ENCODE measurements around the gene HPCAL1. TPM values are rescaled to one million over a fixed set of nuclear protein-coding genes. Genes with fewer than 3 reads are reported as not detected.

HPCAL1 gene
- total RNA-seq, 2 donors from 2014 or later = 41.0 to 66.3 TPM

DNA sequence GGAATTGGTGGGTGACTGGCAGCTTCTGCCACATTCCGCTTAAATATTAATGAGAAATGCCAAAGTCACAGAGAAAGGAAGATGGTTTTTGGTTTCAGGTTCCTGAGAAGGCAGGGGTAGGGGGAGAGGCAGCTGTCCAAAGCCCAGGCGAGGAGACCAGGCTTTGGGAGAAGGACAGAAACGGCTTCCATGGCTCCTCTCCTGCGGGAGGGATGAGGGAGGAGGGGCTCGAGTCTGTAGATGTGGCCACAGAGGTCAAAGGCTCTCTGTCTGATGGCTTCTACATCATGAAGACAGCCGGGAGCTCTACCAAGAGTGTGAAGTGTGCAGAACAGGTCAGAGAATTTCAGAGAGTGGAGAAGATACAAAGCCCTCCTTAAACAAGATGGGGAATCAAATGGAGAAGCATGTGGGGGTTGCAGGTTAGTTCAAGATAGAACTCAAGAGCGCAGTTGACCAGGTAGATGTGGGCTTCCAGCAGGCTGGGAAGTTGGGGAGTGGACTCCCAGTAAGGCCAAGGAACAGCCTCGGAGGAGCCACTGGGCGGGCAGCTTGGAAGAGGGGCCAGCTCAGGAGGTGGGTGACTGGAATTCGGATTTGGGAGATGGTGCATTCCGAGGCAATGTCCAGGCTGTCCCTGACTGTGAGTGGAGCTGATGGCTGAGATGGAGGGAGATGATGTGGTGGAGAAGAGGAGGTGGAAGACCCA is 23.8 kb upstream of the HPCAL1 start:
- Histone ChIP-seq H3K4me3 (no peak overlapping the region), H3K4me1 (peaks cover 20% of the 10 kb centered on the region), H3K9me3 (no peaks in the 10 kb centered on the region), H3K27me3 (no peaks in the 10 kb centered on the region), H3K36me3 (replicated peaks in 1 of 2; ENCODE audit: insufficient read depth in 1 of 2, low read depth in 2 of 2) (no peaks in the 10 kb centered on the region), H3K27ac (peak overlapping the region in 3 of 4 donors; percentile 10 to 70 (median 66))
- DNase-seq (no peak), ATAC-seq (no peak)
- intact Hi-C loops (cut with DNase I) = no loop called here
- TF ChIP-seq, protein P1, sequence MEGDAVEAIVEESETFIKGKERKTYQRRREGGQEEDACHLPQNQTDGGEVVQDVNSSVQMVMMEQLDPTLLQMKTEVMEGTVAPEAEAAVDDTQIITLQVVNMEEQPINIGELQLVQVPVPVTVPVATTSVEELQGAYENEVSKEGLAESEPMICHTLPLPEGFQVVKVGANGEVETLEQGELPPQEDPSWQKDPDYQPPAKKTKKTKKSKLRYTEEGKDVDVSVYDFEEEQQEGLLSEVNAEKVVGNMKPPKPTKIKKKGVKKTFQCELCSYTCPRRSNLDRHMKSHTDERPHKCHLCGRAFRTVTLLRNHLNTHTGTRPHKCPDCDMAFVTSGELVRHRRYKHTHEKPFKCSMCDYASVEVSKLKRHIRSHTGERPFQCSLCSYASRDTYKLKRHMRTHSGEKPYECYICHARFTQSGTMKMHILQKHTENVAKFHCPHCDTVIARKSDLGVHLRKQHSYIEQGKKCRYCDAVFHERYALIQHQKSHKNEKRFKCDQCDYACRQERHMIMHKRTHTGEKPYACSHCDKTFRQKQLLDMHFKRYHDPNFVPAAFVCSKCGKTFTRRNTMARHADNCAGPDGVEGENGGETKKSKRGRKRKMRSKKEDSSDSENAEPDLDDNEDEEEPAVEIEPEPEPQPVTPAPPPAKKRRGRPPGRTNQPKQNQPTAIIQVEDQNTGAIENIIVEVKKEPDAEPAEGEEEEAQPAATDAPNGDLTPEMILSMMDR (IDR thresholded peaks at IDR 0.05) = no peak
- TF ChIP-seq POLR2A (IDR thresholded peaks at IDR 0.05) = no peak
- 62 to 74% methylated on average over 11 of the region's 11 CpGs for WGBS, 2 donors

- ATAC-seq = no peak
- TF ChIP-seq POLR2A (IDR thresholded peaks at IDR 0.05) = no peak
- TF ChIP-seq, protein P1 (IDR thresholded peaks at IDR 0.05) = no peak
- Histone ChIP-seq H3K9me3 (no peaks in the 10 kb centered on the region), H3K27me3 (no peaks in the 10 kb centered on the region), H3K4me1 (peaks cover 20% of the 10 kb centered on the region), H3K27ac (peak overlapping the region in 1 of 4 donors; percentile 70), H3K36me3 (replicated peaks in 1 of 2; ENCODE audit: insufficient read depth in 1 of 2, low read depth in 2 of 2) (no peaks in the 10 kb centered on the region), H3K4me3 (no peak overlapping the region)
- WGBS, 2 donors = 78 to 80% methylated on average over 10 to 11 of the region's 11 CpGs
- intact Hi-C loops (cut with DNase I) = no loop called here
- DNase-seq = no peak
Observed at GRCh38 chr2:10279472-10279870, 23.2 kb upstream of the HPCAL1 start.

DNA sequence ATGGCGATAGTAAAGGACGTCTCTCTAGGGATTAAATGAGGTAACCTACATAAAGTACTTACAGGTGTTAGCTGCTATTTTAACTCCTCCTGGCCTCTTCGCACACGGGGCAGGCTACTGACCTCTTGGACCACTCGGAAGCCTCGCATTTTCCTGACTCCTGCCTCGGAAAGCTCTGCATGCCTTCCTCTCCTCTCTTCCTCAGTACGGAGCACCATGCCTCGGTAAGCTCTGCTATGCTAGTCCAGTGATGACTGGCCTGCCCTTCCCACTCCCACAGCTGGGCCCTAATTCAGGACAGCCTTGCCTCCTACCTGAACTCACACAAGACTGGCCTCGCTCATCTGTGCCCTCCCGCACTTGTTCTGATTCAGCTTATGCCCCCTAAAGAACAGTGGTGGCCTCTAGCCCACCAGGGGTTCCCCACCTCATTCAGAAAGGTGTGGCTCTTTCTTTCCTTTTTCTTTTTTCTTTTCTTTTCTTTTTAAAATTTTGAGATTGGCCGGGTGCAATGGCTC is 22.7 kb upstream of the HPCAL1 start:
- H3K27ac ChIP-seq = no peak overlapping the region
- intact Hi-C loops (cut with DNase I) = no loop called here
- WGBS, 2 donors = 74 to 76% methylated on average over 12 of the region's 12 CpGs
- H3K4me3 ChIP-seq = no peak overlapping the region
- peaks cover 23% of the 10 kb centered on the region for H3K4me1 ChIP-seq
- no peaks in the 10 kb centered on the region for H3K9me3 ChIP-seq
- H3K36me3 ChIP-seq (replicated peaks in 1 of 2; ENCODE audit: insufficient read depth in 1 of 2, low read depth in 2 of 2) = no peaks in the 10 kb centered on the region
- DNase-seq (no peak), ATAC-seq (no peak)
- no peaks in the 10 kb centered on the region for H3K27me3 ChIP-seq
- TF ChIP-seq POLR2A (IDR thresholded peaks at IDR 0.05) = no peak
- TF ChIP-seq, protein P1 (IDR thresholded peaks at IDR 0.05) = no peak

DNA sequence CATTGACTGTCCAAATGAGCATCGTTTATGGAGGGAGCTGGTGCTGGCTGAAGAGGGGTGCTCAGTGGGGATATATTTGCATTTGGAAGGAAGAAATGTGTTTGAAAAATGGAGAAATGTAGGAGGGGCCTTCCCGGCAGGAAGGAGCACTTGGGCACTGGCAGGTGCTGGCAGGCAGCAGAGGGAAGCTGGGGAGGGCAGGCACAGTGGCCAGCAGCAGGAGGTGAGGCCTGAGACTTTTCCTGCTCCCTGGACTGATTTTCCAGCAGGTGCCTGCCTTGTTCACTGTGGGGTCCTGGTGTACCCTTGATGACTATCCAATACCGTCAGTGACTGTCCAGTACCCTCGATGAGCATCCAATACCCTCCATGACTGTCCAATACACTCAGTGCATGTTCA is 20.8 kb upstream of the HPCAL1 start:
- TF ChIP-seq, protein P1 (IDR thresholded peaks at IDR 0.05) = no peak
- TF ChIP-seq POLR2A (IDR thresholded peaks at IDR 0.05) = no peak
- H3K9me3 ChIP-seq = no peaks in the 10 kb centered on the region
- H3K4me3 ChIP-seq = no peak overlapping the region
- no peaks in the 10 kb centered on the region for H3K36me3 ChIP-seq (replicated peaks in 1 of 2; ENCODE audit: insufficient read depth in 1 of 2, low read depth in 2 of 2)
- intact Hi-C loops (cut with DNase I) = no loop called here
- H3K27ac ChIP-seq = no peak overlapping the region
- WGBS, 2 donors = 62 to 65% methylated on average over 4 of the region's 4 CpGs
- DNase-seq (no peak), ATAC-seq (no peak)
- no peaks in the 10 kb centered on the region for H3K27me3 ChIP-seq
- H3K4me1 ChIP-seq = peaks cover 41% of the 10 kb centered on the region

Measured in body of pancreas (tissue), 4 donors.